Urothelium cell line (cell line): ENCODE results near the gene AVL9.
"Not testable (repeated sequence)": the region's sequence is repeated elsewhere in the genome, so short reads cannot be mapped to it uniquely, and the experiment has no call there.

Experiments
- DNase-seq: peaks from one replicate; pipeline ENCODE4 v3.0.0; 2011; ENCODE audit warnings: low spot score, mixed read lengths
- FAIRE-seq: peaks from 2 replicates; lab custom pipeline; 2011; peaks lifted over from hg19 to GRCh38; lab: Jason Lieb, UNC

The AVL9 gene

DNA sequence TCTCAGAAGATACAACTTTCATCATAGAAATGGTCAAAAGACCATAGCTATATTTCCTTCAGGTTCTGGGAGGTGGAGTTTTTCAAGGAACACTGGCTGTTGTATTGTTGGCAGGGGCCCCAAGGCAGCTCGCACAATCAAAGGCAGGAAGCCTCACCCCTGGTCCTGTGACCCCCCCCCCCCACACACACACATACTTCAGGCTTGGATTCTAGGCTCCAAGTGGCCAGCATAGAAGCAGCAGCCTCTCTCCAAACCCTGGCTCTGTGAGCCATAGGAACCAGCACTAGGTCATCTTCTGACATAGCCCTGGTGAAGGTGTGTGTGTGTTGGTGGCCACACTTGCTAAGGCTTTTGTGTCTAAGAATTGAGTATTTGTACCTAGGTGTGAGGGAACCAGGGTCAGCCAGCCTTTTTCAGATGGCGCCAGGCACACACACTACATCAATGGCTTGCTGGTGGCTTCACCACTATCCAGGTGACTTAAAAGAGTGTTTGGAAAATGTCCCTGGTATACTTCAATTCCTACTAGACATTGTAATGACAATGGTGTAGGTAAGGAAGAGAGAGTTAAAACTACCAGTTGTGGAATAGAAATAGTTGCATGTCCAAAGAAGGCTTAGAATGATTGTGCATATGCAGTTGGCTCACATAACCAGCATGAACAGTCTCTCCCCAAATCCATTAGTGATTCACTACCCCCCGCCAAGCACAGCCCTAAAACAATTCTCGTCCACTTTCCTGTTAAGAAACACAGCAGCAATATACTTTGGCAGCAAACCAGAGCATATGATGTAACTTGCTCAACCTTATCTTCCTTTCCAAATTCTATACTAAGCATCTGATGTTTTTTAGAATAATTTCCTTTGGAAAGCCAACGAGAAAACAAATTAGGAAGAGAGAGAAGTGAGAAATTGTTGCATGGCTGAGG, 91.3 kb downstream of the AVL9 start:
- FAIRE-seq: no peak
- DNase-seq: no peak

DNA sequence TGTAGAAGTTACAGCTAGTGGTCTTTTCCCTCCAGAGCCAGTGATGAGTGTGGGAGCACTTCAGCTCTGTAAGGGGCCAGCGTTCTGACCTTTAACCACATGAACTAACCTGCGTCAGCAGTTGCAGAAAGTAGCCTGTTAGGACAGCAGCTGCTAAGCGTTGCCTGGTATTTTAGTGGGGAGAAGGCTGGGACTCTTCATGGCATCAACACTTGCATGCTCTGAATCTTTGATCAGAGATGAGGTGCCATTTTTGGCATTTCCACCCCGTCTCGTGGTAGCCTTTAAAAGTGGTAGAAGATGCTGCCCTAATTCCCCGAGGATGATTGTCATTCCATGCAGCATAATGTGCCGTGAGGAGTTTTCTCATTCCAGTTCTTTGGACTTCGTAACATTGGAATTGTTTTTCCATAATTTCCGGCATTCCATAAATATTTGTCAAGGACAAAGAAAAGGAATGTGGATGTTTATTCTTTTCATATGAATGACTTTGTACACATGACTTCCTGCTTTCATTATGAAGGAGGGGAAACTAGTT, 92.2 kb downstream of the AVL9 start:
- DNase-seq (peak; percentile 37), FAIRE-seq (no peak)

DNA sequence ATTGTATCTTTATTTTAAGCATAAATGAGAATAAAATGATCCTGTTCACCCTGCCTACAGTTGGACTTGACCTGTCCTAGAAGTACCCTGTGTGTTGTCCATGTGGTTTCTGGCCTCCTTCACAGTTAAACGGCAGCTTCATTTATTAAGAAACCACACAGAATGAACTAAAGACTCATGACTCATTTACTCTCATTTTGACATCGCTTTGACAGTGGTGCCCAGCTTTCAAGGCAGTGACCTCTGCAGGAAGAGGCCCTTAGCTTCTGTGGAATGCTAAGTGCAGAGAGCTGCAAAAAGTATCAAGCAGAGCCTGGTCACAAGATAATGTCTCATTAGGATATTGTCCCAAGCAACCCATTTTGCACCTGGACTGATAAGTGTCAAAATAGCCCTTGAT, 93.4 kb downstream of the AVL9 start:
- DNase-seq (peak; percentile 68), FAIRE-seq (no peak)

DNA sequence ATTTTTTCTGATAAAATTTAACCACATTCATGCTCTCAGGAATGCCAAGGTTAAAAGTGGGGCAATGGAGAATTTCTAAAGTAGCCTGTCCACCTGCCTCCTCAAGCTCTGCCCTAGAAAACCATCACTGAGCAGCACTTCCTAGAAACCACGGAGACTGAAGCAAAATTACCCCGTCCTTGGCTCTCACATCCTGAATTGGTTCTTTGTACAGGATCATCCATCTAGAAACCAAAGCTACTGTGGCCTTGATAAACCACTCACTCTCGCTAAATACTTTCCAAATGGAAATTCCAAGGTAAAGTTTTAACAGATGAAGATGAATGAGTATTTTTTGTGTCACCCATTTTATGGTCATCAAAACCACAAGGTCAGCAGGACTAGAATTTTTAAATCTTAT, 96.6 kb downstream of the AVL9 start:
- DNase-seq: no peak
- no peak for FAIRE-seq

DNA sequence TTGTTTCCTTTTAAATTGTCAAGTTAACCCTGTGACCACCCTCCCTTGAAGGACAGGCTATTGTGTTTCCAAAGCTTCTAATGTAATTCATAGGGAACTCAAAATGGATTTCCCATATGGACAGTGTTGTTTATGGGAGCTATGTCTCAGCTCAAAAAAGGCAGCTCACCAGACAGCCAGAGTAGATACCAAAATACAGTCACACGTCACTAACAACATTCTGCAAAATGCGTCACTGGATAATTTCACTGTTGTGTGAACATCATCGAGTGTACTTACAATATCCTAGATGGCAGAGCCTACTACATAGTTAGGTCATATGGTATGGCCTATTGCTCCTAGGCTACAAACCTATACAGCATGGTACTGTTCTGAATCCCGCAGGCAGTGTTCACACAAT, 97.4 kb downstream of the AVL9 start:
- DNase-seq: no peak
- peak; percentile 44 for FAIRE-seq

DNA sequence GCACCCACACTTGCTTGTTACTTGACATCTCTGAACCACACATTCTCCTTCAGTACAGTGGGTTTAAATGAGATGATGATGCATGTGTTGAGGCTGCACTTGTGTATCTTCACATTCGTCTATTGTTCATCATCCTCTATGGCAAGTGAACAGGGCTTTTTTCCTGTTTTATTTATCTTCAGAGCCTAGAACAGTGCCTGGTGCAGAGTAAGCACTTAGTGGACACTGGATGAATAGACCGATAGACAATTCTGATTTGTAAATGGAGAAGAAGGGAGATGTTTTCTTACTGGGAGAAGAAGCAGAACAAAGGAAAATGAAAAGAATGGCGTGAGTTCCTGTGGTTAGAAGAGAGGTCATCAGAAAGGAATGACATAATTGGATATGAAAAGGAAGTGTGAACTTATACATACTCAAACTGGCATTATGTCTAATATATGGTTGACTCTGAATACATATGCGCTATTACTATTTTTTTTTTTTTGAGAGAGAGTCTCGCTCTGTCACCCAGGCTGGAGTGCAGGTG, 99.7 kb downstream of the AVL9 start:
- FAIRE-seq (no peak), DNase-seq (no peak)

DNA sequence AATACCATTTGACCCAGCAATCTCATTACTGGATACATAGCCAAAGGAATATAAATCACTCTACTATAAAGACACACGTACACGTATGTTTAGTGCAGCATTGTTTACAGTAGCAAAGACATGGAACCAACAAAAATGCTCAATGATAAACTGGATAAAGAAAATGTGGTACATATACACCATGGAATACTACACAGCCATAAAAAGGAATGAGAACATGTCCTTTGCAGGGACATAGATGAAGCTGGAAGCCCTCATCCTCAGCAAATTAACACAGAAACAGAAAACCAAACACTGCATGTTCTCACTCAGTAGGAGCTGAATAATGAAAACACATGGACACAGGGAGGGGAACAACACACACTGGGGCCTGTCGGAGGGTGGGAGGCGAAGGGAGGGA, 105.9 kb downstream of the AVL9 start:
- not testable (repeated sequence) for FAIRE-seq, DNase-seq

DNA sequence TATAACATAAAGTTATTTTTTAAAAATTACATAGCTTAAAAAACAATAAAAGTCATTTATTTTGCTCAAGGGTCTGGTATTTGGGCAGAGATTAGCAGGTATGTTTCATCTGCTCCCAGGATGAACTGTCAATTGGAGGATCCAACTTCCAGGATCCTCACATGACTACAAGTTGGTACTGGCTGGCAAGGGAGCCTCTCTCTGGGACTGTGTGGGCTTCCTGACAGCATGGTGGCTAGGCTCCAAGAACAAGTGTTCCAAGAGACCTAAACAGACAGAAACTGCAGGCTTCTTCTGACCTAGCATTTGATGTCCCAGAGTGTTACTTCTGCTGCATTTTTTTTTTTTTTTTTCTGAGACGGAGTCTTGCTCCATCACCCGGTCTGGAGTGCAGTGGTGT, 107.2 kb downstream of the AVL9 start:
- DNase-seq (no peak), FAIRE-seq (no peak)

DNA sequence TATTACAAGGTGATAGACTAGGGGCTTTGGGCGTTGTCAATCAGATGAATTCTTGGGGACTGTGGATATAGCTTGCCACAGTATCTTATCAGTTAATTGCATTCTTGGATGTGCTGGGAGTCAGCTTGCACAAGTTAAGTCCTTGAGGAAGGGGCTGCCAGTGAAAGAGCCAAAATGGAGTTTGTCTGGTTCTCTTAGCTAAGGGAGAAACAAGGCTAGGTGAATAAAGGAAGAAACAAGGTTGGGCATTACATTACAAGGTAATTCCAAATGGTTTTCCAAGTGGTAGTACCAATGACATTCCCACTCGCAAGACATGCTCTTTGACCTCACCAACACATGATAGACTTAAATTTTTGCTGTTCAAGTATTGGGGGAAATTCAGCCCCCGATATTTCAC, 108.2 kb downstream of the AVL9 start:
- DNase-seq, FAIRE-seq: not testable (repeated sequence)

DNA sequence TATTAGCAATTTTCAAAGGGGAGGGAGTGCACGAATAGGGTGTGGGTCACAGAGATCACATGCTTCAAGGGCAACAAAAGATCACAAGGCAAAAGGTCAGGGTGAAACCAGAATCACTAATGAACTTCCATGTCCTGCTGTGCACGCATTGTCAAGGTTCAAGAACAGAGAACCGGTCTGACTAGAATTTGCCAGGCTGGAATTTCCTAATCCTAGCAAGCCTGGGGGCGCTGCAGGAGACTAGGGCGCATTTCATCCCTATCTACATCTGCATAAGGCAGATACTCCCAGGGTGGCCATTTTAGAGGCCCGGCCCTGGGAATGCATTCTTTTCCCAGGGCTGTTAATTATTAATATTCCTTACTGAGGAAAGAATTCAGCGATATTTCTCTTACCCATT, 108.8 kb downstream of the AVL9 start:
- DNase-seq, FAIRE-seq: not testable (repeated sequence)

DNA sequence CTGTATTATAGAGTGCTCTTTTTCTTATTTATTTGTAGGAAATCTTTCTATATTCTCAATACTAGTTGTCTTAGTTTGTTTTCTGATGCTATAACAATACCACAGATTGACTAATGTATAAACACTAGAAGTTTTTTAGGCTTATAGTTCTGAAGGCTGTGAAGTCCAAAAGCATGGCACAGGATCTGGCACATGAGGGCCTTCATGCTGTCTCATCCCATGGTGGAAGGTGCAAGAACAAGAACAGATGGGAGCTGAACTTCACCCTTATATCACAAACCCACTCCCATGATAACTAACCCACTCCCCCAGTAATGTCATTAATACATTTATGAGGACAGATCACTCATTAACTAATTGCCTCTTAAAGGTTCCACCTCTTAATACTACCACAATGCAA, 109.7 kb downstream of the AVL9 start:
- FAIRE-seq: no peak
- DNase-seq: no peak

DNA sequence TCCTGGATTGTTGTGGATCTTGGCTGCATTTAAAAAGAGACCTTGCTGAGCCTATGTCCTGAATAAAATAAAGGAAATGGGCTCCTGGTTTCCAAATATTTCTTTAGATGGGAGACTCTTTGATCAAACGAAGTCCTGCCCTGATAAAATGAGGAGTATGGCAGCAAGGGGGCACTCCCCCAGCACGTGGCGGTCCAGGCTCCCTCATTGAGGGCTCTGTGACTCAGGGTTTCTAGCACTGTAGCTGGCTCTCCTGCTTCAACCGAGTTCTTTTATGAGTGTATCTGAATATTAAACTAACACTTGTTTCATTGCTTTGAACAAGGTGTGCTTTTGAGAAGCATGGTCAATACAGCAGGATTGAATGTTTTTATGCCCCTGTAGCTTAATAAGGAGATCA, 114.2 kb downstream of the AVL9 start:
- DNase-seq (no peak), FAIRE-seq (no peak)

DNA sequence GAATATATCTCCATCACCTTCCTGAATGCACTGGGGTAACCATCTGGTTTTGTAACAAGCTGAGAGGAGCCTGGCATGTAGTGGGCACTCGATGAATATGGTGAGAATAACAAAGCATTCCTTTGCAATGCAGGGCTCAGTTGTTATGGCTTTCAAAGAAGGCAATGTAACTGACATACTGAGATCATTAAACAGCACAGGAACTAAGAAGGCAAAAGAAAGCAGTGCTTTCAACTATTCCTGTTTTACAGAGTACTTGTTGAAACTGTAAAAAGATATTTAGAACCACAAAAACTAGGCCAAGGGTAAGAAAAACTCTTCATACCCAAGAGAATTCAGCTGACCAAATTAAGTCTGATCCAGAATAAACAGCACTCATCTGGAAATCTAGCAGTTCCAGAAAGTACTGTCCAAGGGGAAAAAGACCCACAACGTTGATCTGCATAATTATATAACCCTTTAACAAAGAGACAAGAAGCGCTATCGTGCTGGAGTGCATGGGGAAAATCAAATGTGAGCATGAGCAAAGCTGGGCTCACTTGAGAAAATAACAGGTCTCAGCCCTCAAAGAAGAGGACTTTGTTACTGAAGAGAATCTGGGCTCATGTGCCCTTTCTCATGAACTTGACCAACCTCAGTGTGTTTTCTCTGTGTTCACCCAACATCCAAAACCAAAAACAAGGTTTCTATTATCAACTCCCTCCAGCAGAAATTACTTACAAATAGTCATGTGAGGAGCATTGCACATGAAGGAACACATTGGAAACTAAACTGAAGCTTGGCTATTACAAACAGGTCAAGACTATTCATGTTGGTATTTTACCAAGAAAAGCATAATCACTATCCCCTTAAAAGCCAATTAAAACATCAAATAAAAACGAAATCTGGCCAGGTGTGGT, 116.2 kb downstream of the AVL9 start:
- no peak for FAIRE-seq
- no peak for DNase-seq

DNA sequence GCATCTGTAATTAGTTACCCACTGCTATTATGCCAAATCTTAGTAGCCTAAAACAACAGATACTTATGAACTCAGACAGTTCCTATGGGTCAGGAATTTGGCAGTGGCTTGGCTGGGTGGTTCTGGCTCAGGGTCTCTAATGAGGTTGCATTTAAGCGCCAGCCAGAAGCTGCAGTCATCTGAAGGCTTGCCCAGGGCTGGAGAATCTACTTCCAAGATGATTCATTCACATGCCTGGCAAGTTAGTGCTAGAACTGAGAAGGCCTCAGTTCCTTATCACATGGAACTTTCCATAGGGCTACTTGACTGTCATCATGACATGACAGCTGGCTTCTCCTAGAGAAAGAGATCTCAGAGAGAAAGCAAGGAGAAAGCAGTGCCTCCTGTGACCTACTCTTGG, 121.3 kb downstream of the AVL9 start:
- FAIRE-seq (peak; percentile 46), DNase-seq (peak; percentile 25)

DNA sequence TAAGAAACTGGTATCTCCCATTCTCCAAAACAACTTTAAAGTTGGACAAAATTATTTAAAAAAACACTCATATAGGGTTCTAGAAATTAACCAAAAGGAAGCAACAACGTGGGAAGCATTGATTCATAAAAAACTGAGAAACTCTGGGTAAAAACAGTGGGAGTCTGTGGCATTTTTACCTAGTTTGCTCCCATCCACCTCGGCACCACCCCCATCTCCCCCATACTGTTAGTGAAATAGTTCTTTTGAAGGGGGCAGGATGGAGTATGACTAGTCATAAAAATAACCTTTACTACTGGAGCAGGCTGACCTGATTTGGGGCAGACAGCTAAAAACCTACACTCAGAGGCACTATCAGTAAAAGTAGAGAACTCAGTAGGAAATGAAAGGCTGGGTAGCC, 123.2 kb downstream of the AVL9 start:
- DNase-seq (no peak), FAIRE-seq (no peak)

DNA sequence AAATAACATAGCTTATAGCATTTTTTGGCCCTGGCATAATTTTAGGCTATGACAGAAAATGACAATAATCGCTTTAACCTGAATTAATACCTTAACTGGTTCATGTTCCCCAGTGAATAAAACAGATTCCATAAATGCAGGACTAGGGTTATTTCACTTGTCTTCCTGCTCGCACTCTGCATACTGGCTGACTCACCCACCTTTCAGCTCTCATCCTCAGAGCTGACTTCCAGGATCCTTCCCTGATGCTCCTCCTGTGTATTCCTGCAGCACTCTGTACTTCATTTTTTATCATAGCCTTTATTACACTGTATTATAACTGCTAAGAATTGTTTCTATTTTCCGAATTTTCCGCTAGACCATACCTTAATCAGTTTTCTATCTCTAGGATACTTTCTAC, 123.7 kb downstream of the AVL9 start:
- DNase-seq (no peak), FAIRE-seq (peak; percentile 77)

DNA sequence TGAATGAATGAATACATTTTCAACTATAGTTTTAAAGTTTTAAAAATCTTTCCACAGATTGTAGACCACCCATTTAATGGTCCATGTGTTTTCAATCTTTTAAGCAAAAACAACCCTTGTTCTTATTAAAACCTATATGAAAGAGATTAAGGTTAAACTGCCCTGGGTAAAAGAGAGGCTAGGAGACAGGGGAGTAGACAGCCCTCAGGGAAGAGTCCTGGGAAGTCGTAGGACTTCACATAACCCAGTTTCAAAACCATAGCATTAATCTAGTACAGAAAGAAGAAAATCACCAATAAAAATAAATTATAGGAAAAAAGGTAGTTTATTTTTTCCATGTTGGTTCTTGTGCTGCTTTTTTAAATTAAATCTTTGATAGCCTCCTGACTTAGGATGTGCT, 124.1 kb downstream of the AVL9 start:
- not testable (repeated sequence) for DNase-seq, FAIRE-seq

DNA sequence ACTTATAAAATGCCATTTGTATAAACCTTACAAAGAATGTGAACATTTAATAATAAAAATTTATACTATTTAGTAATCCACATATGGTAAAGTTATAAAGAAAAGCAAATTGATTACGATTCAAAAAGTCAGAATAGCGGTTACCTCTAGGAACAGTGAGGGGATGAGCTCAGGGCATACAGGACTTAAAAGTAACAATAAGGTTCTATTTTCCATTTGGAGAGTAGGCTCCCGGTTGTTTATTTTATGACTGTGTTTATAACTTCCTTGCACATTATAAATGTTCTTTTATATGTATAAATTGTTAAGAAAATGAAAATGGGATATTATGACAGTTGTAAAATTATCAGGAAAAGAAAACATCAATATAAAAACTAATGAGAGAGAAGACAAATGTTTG, 135.7 kb downstream of the AVL9 start:
- no peak for FAIRE-seq
- no peak for DNase-seq

DNA sequence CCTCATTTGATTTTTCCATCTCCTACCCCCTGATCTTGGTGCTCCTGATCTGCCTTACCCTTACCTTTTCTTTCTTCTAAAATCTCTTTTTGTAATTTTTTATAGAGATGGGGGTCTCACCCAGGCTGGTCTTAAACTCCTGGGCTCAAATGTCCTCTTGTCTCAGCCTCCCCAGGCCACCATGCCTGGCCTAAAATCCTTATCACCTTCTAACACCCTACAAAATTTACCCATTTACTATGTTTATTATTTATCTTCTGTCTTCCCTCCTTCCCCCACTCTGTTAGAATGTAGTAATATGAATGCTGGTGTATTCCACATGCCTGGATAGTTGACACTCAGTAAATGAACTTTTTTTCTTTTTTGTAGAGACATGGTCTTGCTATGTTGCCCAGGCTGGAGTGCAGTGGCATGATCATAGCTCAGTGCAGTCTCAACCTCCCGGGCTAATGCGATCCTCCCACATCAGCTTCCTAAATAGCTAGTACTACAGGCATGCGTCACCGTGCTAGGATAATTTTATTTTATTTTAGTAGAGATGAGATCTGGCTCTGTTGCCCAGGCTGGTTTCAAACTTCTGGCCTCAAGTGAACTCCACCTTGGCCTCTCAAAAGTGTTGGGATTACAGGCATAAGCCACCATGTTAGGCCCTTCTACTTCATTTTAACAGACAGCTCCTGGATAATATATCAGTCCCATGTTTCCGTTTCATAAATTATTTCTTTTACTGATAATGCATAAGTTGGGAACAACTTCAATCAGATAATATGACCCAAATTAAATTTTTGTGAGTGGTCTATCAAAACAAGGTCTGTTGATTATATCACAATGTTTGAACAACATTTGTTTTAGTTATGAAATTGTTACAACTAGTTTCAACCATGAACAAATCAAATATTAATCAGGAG, 136.6 kb downstream of the AVL9 start:
- not testable (repeated sequence) for DNase-seq, FAIRE-seq

DNA sequence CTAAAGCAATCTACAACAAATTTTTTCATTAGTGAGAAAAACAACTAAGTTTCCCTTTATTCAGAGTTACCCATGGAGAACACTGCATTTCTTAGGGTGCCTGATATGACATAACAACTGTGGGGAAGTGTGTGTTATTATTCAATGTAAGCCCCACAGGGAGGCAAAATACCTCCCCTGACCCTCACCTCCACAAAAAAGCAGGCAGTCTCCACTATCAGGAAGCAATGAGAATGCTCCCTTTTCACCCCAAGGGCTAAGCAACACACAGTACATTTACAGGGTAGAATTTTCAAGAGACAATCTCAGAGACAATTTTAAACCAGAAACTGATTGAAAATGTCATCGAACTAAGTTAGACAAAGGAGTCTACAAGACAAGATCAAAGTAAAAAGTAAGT, 138.2 kb downstream of the AVL9 start:
- FAIRE-seq: not testable (repeated sequence)

More for the DNA sequence above, 138.2 kb downstream of the AVL9 start:
- not testable (repeated sequence) for DNase-seq
